ENCODE results near the gene RACGAP1.
A peak's percentile ranks its signal among the peaks of the same experiment; 100 is the strongest.

Gene RACGAP1

GRCh38 chr12:50050410-50051098 is 25.3 kb upstream of the RACGAP1 start:
- DNase-seq (ENCODE audit: low spot score in 2 of 2): peak; percentile 31 to 61
- Histone ChIP-seq H3K9me3 (no peaks in the 10 kb centered on the region), H3K4me1 (peaks cover 3% of the 10 kb centered on the region), H3K27me3 (ENCODE audit: low read depth) (peaks cover 3% of the 10 kb centered on the region; the same call in 1 of the 2 replicates), H3K4me3 (no peak overlapping the region), H3K36me3 (replicated peaks) (no peaks in the 10 kb centered on the region)
- in situ Hi-C loops (cut with MboI; ENCODE audit: low sequenced_read_pairs): loop anchor here (10.0 kb wide), 1 partner anchor 276 kb away; no protein-coding TSS in a partner anchor

GRCh38 chr12:50050119-50050385 is 24.8 kb upstream of the RACGAP1 start:
- Histone ChIP-seq H3K9me3 (no peaks in the 10 kb centered on the region), H3K4me1 (peaks cover 3% of the 10 kb centered on the region), H3K27me3 (ENCODE audit: low read depth) (peaks cover 3% of the 10 kb centered on the region; the same call in 1 of the 2 replicates), H3K4me3 (no peak overlapping the region), H3K36me3 (replicated peaks) (no peaks in the 10 kb centered on the region)
- in situ Hi-C loops (cut with MboI; ENCODE audit: low sequenced_read_pairs): loop anchor here (10.0 kb wide), 1 partner anchor 275 kb away; no protein-coding TSS in a partner anchor
- no peak for DNase-seq (ENCODE audit: low spot score in 2 of 2)

GRCh38 chr12:50049254-50050118 is 24.2 kb upstream of the RACGAP1 start:
- no peak for DNase-seq (ENCODE audit: low spot score in 2 of 2)
- in situ Hi-C loops (cut with MboI; ENCODE audit: low sequenced_read_pairs): loop anchor here (10.0 kb wide), 1 partner anchor 275 kb away; no protein-coding TSS in a partner anchor

GRCh38 chr12:50047693-50048250 is 22.5 kb upstream of the RACGAP1 start:
- DNase-seq (ENCODE audit: low spot score in 2 of 2): no peak
- Histone ChIP-seq H3K9me3 (no peaks in the 10 kb centered on the region), H3K27me3 (ENCODE audit: low read depth) (peaks cover 3% of the 10 kb centered on the region; the same call in 1 of the 2 replicates), H3K4me3 (no peak overlapping the region), H3K36me3 (replicated peaks) (no peaks in the 10 kb centered on the region), H3K4me1 (peaks cover 3% of the 10 kb centered on the region)
- in situ Hi-C loops (cut with MboI; ENCODE audit: low sequenced_read_pairs): no loop called here

More at GRCh38 chr12:50049254-50050118, 24.2 kb upstream of the RACGAP1 start:
- peaks cover 3% of the 10 kb centered on the region; the same call in 1 of the 2 replicates for H3K27me3 ChIP-seq (ENCODE audit: low read depth)
- H3K36me3 ChIP-seq (replicated peaks): no peaks in the 10 kb centered on the region
- peaks cover 3% of the 10 kb centered on the region for H3K4me1 ChIP-seq
- H3K9me3 ChIP-seq: no peaks in the 10 kb centered on the region
- H3K4me3 ChIP-seq: no peak overlapping the region

GRCh38 chr12:50043854-50044253 is 18.6 kb upstream of the RACGAP1 start:
- in situ Hi-C loops (cut with MboI; ENCODE audit: low sequenced_read_pairs): no loop called here
- no peaks in the 10 kb centered on the region for H3K36me3 ChIP-seq (replicated peaks)
- H3K9me3 ChIP-seq: no peaks in the 10 kb centered on the region
- H3K4me3 ChIP-seq: no peak overlapping the region
- DNase-seq (ENCODE audit: low spot score in 2 of 2): peak in 1 of 2 experiments; percentile 2
- H3K27me3 ChIP-seq (ENCODE audit: low read depth): no peaks in the 10 kb centered on the region
- H3K4me1 ChIP-seq: no peaks in the 10 kb centered on the region

- Histone ChIP-seq H3K27me3 (ENCODE audit: low read depth) (no peaks in the 10 kb centered on the region), H3K9me3 (no peaks in the 10 kb centered on the region)
- in situ Hi-C loops (cut with MboI; ENCODE audit: low sequenced_read_pairs): no loop called here
Measured at GRCh38 chr12:50043308-50043707, 18.0 kb upstream of the RACGAP1 start.

GRCh38 chr12:50042693-50043092 is 17.4 kb upstream of the RACGAP1 start:
- in situ Hi-C loops (cut with MboI; ENCODE audit: low sequenced_read_pairs): no loop called here
- no peaks in the 10 kb centered on the region for H3K4me1 ChIP-seq
- H3K27me3 ChIP-seq (ENCODE audit: low read depth): no peaks in the 10 kb centered on the region
- H3K9me3 ChIP-seq: no peaks in the 10 kb centered on the region
- no peak for DNase-seq (ENCODE audit: low spot score in 2 of 2)
- no peak overlapping the region for H3K4me3 ChIP-seq
- H3K36me3 ChIP-seq (replicated peaks): no peaks in the 10 kb centered on the region

More at GRCh38 chr12:50043308-50043707, 18.0 kb upstream of the RACGAP1 start:
- no peaks in the 10 kb centered on the region for H3K36me3 ChIP-seq (replicated peaks)
- DNase-seq (ENCODE audit: low spot score in 2 of 2): no peak
- no peaks in the 10 kb centered on the region for H3K4me1 ChIP-seq
- no peak overlapping the region for H3K4me3 ChIP-seq

GRCh38 chr12:50041962-50042361 is 16.7 kb upstream of the RACGAP1 start:
- Histone ChIP-seq H3K9me3 (no peaks in the 10 kb centered on the region), H3K27me3 (ENCODE audit: low read depth) (no peaks in the 10 kb centered on the region), H3K4me3 (no peak overlapping the region), H3K4me1 (no peaks in the 10 kb centered on the region), H3K36me3 (replicated peaks) (no peaks in the 10 kb centered on the region)
- DNase-seq (ENCODE audit: low spot score in 2 of 2): no peak
- in situ Hi-C loops (cut with MboI; ENCODE audit: low sequenced_read_pairs): no loop called here

- in situ Hi-C loops (cut with MboI; ENCODE audit: low sequenced_read_pairs): no loop called here
- H3K36me3 ChIP-seq (replicated peaks): no peaks in the 10 kb centered on the region
- no peak for DNase-seq (ENCODE audit: low spot score in 2 of 2)
- no peaks in the 10 kb centered on the region for H3K27me3 ChIP-seq (ENCODE audit: low read depth)
- H3K4me3 ChIP-seq: no peak overlapping the region
- no peaks in the 10 kb centered on the region for H3K4me1 ChIP-seq
- no peaks in the 10 kb centered on the region for H3K9me3 ChIP-seq
Measured at GRCh38 chr12:50041062-50041860, 16.0 kb upstream of the RACGAP1 start.

- H3K27me3 ChIP-seq (ENCODE audit: low read depth): no peaks in the 10 kb centered on the region
Measured at GRCh38 chr12:50040657-50041056, 15.4 kb upstream of the RACGAP1 start.

GRCh38 chr12:50039151-50039835 is 14.0 kb upstream of the RACGAP1 start:
- Histone ChIP-seq H3K36me3 (replicated peaks) (no peaks in the 10 kb centered on the region), H3K27me3 (ENCODE audit: low read depth) (no peaks in the 10 kb centered on the region), H3K4me3 (no peak overlapping the region), H3K9me3 (no peaks in the 10 kb centered on the region), H3K4me1 (no peaks in the 10 kb centered on the region)
- DNase-seq (ENCODE audit: low spot score in 2 of 2): peak; percentile 64 to 95
- in situ Hi-C loops (cut with MboI; ENCODE audit: low sequenced_read_pairs): no loop called here

More at GRCh38 chr12:50040657-50041056, 15.4 kb upstream of the RACGAP1 start:
- H3K36me3 ChIP-seq (replicated peaks): no peaks in the 10 kb centered on the region
- no peak overlapping the region for H3K4me3 ChIP-seq
- H3K4me1 ChIP-seq: no peaks in the 10 kb centered on the region
- no peak for DNase-seq (ENCODE audit: low spot score in 2 of 2)
- H3K9me3 ChIP-seq: no peaks in the 10 kb centered on the region
- in situ Hi-C loops (cut with MboI; ENCODE audit: low sequenced_read_pairs): no loop called here

GRCh38 chr12:50038336-50038735 is 13.0 kb upstream of the RACGAP1 start:
- in situ Hi-C loops (cut with MboI; ENCODE audit: low sequenced_read_pairs): no loop called here
- Histone ChIP-seq H3K4me1 (no peaks in the 10 kb centered on the region), H3K9me3 (no peaks in the 10 kb centered on the region), H3K36me3 (replicated peaks) (no peaks in the 10 kb centered on the region), H3K27me3 (ENCODE audit: low read depth) (no peaks in the 10 kb centered on the region), H3K4me3 (no peak overlapping the region)
- DNase-seq (ENCODE audit: low spot score in 2 of 2): no peak

All from HAP-1 (cell line).